ENCODE results near the gene ADAMTS7.
"Not testable (repeated sequence)": the region's sequence is repeated elsewhere in the genome, so short reads cannot be mapped to it uniquely, and the experiment has no call there.

Gene ADAMTS7

DNA sequence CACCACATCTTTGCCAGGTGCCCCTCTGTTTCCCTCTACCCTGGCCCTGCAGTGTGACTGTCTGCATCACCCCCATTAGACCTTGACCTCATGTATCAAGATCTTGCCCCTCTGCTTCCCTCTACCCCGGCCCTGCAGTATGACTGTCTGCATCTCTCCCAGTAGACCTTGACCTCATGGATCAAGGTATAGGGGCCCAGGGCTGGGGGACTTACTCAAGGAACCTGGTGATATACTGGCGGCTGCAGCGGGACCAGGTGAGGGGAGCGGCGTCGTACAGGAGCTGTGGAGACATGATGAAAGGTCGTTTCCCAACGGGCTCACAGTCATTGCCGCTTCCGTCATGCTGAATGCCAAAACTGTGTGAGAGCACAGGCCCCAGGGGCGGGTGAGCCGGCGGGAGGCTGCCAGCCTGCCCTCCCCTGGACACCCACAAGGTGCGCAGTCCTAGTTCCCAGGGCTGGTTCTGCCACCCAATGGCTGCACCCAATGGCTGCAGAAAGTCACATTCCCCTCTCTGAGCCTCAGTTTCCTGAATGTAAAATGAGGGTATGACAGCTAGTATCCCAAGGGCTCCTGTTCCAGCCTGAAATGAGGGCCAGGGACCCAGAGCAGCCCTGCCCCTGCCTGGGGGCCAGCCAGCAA lies 23.1 kb downstream of the ADAMTS7 start:
- DNase-seq (ENCODE audit: low read depth in 1 of 2, low spot score in 1 of 2): no peak

- not testable (repeated sequence) for DNase-seq (ENCODE audit: low read depth in 1 of 2, low spot score in 1 of 2)
These were observed 28.9 kb downstream of the ADAMTS7 start for GRCh38 chr15:78782402-78782801.

- not testable (repeated sequence) for DNase-seq (ENCODE audit: low read depth in 1 of 2, low spot score in 1 of 2)
These were observed 29.9 kb downstream of the ADAMTS7 start for GRCh38 chr15:78781381-78781780.

- DNase-seq (ENCODE audit: low read depth in 1 of 2, low spot score in 1 of 2): not testable (repeated sequence)
These were observed 31.3 kb downstream of the ADAMTS7 start for GRCh38 chr15:78779975-78780374.

DNA sequence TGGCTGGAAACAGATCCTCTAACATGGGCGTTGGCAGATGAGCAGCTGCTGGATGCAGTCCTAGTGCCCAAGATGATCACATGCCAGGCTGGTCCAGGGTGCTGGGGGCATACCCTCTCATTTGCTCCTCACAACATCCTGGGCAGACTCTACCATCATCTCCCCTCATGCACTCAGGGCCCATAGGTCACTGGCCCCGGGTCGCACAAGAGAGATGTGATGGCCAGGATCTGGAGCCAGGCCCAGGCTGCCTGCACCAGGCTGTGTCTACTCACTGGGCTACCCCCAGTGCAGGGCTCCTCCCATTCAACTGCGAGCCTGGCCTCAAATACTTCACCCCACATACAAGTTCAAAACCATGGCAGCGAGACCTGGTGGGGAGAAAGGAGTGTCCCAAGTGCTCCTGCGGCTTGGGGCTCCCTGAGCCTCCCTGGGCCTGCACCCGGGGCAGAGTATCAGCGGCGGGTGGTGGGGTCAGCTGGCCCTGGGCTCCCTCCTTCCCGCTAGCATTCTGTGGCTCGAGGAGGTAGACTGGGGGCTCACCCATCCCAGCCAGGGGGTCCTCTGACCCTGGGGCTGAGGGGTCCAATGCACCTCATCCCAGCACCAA lies 32.0 kb downstream of the ADAMTS7 start:
- not testable (repeated sequence) for DNase-seq (ENCODE audit: low read depth in 1 of 2, low spot score in 1 of 2)

DNA sequence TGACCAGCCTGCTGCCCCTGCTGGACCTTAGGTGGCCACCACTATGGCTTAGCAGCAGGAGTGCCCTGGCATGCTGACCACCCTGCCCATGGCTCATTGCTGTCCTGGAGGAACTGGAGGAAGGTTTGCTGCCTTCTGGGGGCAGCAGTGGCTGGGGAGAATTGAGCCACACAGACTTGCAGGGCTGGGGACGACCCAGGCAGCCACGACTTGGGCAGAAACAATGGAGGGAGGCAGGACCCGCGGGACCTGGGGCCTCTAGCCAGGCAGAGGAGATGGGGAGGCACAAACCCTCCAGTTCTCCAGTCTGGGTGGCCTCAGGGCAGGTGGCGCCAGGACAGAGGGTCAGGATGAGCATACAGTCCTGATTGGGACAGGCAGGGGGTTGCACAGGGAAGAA lies 32.8 kb downstream of the ADAMTS7 start:
- no peak for DNase-seq (ENCODE audit: low read depth in 1 of 2, low spot score in 1 of 2)

DNA sequence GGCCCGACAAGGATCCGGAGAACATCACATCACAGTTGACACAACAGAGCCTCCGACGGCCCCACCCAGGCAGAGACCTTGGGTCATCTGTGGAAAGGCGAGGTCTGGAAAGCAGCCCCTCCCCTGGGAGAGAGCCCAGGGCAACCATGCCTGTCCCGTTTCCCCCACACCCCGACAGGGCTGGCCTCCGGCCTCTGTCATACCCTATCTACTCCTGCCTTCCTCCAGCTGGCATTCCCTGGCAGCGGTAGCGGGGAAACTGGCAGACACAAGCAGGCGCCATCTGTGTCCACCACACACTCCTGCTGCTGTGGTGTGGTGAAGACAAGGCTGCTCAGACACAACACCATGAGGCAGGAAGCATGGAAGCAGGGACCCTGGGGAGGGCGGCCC lies 33.3 kb downstream of the ADAMTS7 start:
- DNase-seq (ENCODE audit: low read depth in 1 of 2, low spot score in 1 of 2): not testable (repeated sequence)

GRCh38 chr15:78777290-78777952 lies 33.8 kb downstream of the ADAMTS7 start:
- not testable (repeated sequence) for DNase-seq (ENCODE audit: low read depth in 1 of 2, low spot score in 1 of 2)

- DNase-seq (ENCODE audit: low read depth in 1 of 2, low spot score in 1 of 2): not testable (repeated sequence)
These were observed 35.0 kb downstream of the ADAMTS7 start for GRCh38 chr15:78776046-78776925.

GRCh38 chr15:78775472-78775871 lies 35.8 kb downstream of the ADAMTS7 start:
- no peak for DNase-seq (ENCODE audit: low read depth in 1 of 2, low spot score in 1 of 2)

GRCh38 chr15:78774451-78774990 lies 36.7 kb downstream of the ADAMTS7 start:
- DNase-seq (ENCODE audit: low read depth in 1 of 2, low spot score in 1 of 2): not testable (repeated sequence)

- not testable (repeated sequence) for DNase-seq (ENCODE audit: low read depth in 1 of 2, low spot score in 1 of 2)
These were observed 37.4 kb downstream of the ADAMTS7 start for GRCh38 chr15:78773765-78774450.

DNA sequence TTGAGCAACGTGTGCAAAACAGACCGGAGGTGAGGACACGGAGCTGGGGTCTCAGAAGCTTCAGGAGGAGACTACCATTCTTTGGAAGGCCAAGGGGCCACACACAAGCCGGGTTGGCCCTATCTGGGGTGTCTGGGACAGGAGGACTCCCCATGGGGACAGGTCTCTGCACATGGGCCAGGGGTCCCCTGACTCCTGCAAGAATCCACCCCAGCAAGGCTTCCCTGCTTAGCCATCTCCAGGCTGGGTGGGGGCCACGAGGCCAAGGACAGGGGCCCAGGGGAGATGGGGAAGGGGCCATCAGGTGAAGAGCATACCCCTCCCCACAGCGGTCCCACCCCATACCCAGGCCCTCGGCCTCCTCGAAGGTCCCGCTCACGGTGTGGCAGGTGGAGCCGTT lies 38.5 kb downstream of the ADAMTS7 start:
- no peak for DNase-seq (ENCODE audit: low read depth in 1 of 2, low spot score in 1 of 2)

DNA sequence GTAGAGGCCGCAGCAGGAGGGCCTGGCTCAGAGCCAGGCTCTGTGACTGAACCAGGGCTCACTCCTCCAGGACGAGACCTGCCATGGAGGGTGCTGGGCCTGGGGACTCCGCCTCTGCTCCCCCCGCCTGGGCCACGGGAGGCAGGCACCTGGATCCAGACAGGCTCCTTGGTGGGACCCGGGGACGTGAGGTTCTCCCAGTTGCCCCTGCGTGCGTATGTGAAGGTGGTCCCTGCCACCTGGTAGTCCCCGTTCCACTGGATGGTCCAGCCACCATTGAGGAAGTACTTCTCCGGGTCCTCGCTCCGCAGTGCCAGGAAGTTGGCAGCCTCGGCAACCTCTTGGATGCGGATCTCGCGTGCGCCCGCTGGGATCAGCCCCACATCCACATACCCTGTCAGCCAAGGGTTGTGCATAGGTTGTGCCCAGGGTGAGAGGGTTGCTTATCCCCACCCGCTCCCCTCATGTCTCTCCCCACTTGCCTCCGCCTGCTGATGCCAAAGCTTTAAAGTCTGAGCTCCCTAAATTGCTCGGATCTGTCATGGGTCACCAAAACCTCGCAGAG lies 39.7 kb downstream of the ADAMTS7 start:
- not testable (repeated sequence) for DNase-seq (ENCODE audit: low read depth in 1 of 2, low spot score in 1 of 2)

DNA sequence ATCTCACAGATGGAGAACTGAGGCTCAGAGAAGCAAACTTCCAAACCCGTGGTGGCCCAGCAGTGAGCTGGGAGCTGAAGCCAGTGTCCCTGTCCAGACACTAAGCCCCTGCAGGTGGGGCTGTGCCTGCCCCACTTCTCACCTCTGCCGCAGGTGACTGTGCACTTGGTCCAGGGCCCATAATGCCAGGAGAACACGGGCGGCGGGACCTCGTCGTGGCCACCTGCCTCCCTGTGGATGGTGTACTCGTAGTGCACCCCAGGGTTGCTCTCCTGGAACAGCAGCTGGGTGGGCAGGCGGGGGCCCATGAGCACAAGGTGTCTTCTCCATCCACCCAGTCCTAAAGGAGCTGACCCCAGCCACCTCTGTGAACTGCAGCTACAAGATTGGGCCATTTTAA lies 40.2 kb downstream of the ADAMTS7 start:
- DNase-seq (ENCODE audit: low read depth in 1 of 2, low spot score in 1 of 2): not testable (repeated sequence)

DNA sequence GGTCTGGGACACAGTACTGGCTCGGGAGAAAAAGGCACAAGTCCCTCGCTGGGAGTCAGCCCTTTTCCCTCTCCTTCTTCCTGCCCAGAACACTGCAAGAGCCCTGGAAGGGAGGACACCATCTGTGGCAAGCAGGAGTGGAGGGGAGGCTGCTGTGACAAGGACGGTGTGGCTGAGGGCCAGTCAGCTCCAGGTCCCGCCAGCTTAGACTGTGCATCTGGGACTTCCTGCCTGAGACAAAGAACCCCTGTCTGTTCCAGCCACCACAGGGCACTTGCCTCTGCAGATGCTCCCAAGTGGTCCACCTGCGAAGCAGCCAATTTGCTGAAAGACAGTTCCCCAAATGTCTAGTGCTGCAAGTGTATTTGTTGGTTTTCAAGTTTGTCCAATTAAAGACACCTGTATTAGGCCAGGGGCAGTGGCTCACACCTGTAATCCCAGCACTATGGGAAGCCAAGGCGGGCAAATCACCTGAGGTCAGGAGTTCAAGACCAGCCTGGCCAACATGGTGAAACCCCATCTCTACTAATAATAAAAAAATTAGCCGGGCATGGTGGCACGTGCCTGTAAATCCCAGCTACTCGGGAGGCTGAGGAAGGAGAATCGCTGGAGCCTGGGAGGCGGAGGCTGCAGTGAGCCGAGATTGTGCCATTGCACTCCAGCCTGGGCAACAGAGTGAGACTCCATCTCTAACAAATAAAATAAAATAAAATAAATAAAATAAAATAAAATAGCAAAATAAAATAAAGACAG lies 41.6 kb downstream of the ADAMTS7 start:
- not testable (repeated sequence) for DNase-seq (ENCODE audit: low read depth in 1 of 2, low spot score in 1 of 2)

DNA sequence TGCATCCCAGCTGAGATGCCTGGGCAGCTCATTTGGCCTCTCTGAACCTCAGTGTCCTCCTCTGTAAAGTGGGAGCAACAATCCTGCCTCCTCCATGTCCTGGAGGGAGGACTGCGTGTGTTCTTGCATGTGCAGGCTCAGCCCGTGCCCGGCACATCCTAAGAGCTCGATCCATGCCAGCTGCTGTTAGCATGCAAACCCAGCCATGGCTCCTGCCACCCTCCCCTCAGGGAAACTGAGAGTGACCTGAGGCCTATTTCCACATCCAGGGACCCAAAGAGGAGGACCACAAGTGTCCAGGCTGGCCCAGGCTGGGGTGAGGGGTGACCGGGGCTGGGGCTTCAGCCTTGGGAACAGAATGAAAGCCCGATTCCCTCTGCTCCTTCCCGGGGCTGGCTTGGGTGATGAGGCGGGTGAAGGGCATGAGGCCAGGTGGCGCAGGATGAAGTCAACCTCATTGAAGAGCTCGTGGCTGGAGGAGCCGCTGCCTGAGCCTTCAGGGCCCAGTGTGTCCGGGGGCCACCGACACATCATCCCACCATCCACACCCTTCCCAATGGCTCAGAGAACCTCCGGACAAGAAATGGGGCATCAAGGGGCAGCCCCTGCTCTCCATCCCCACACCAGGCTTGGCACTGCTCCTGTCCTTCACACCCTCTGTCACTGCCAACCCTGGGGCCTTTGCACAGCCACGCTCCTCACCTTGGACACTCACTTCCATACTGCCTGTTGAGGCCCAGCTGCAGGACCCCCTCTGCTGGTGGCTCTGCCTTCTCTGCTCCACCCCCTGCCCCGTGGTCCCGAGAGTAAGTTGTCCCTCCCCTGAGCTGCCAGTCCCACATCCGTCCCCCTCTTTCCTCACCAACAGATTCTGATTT lies 42.5 kb downstream of the ADAMTS7 start:
- no peak for DNase-seq (ENCODE audit: low read depth in 1 of 2, low spot score in 1 of 2)

GRCh38 chr15:78768096-78768495 lies 43.2 kb downstream of the ADAMTS7 start:
- DNase-seq (ENCODE audit: low read depth in 1 of 2, low spot score in 1 of 2): no peak

Data from stimulated activated CD4-positive, alpha-beta T cell treated with anti-CD3 and anti-CD28 coated beads, Interleukin-15, amount 100 ng/mL, for 1 hour (primary cell).